GM12864 (cell line): ENCODE measurements around the gene ST3GAL6.
A peak's percentile ranks its signal among the peaks of the same experiment; 100 is the strongest.

Experiments
- DNase-seq: peaks from one replicate; pipeline ENCODE4 v3.0.0-alpha.2; 2011; ENCODE audit warnings: low read depth
- H3K4me3 ChIP-seq: 2 replicates; pipeline ENCODE4 v1.5.1; 2011; ENCODE audit warnings: mild to moderate bottlenecking, low read depth, low read length, control low read depth
- TF ChIP-seq, protein P1 (sequence below): IDR thresholded peaks from 2 replicates; pipeline ENCODE4 v1.5.1; 2011; ENCODE audit warnings: low read depth, mild to moderate bottlenecking, moderate library complexity, low read length, control low read depth, inconsistent platforms; ENCODE audit errors: missing control alignments

Gene ST3GAL6, protein sequence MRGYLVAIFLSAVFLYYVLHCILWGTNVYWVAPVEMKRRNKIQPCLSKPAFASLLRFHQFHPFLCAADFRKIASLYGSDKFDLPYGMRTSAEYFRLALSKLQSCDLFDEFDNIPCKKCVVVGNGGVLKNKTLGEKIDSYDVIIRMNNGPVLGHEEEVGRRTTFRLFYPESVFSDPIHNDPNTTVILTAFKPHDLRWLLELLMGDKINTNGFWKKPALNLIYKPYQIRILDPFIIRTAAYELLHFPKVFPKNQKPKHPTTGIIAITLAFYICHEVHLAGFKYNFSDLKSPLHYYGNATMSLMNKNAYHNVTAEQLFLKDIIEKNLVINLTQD

DNA sequence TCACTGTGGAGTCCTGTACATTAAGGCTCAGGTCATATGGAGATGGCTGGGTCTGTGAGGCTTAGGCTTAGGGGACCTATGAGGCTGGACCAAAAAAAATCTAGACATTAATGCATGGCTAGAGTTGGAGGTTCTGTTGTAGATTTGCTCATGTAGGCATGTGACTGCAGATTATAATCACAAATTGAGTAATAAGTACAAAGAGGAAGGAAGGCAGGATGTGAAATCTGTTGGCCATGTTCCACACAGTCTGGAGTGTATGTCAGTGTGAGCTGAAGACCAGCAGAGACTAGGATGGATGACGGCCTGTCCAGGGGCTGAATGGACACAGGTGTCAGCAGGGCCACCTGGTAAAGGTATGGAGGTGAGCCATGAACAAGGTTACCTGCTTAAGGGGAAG lies at the start of gene ST3GAL6:
Gene ST3GAL6, plus strand, starts transcription at position 265 of the 400 bp plus-strand sequence. CDS start 5,101 bp downstream, outside the sequence.
- DNase-seq: no peak
- TF ChIP-seq, protein P1, sequence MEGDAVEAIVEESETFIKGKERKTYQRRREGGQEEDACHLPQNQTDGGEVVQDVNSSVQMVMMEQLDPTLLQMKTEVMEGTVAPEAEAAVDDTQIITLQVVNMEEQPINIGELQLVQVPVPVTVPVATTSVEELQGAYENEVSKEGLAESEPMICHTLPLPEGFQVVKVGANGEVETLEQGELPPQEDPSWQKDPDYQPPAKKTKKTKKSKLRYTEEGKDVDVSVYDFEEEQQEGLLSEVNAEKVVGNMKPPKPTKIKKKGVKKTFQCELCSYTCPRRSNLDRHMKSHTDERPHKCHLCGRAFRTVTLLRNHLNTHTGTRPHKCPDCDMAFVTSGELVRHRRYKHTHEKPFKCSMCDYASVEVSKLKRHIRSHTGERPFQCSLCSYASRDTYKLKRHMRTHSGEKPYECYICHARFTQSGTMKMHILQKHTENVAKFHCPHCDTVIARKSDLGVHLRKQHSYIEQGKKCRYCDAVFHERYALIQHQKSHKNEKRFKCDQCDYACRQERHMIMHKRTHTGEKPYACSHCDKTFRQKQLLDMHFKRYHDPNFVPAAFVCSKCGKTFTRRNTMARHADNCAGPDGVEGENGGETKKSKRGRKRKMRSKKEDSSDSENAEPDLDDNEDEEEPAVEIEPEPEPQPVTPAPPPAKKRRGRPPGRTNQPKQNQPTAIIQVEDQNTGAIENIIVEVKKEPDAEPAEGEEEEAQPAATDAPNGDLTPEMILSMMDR: no peak
- H3K4me3 ChIP-seq: peak within 1 kb of the TSS; percentile 21; the same call in 1 of the 2 replicates

DNA sequence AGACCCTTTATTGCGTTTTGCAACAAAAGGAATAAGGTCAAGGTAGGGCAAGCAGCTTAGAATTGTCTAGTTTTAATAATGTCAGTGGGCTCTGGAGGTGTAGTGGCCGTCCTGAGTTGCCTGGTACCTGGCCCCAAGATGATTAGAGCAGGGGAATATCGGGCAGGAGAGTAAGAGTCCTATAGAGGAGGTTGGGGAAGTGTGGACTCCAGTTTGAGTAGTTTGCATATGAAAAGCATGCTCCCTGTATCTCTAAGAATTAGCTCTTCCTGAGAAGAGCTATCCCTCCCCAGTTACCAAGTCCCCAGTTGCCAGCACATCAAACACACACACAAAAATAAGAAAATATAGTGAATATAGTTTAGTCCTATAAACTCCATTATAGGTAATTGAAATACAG lies 49.2 kb upstream of the ST3GAL6 start:
- no peak for DNase-seq
- TF ChIP-seq, protein P1: no peak
- H3K4me3 ChIP-seq: no peak overlapping the region

DNA sequence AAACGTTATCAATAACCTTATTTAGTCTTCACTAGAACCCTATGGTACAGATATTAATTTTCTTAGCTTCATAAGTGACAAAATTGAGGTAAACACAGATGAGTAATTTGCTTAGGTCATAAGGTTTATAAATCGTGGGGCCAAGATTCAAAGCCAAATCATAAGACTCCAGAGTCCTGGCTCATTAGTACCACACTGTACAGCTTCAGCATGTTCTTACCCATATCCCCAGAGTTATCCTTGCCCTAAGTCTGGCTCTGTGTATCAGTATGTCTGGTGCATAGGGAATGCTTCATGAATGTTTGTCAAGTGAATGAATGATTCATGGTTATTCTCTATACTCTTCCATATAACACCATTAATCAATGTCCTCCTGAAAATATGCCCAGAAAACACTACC lies 45.6 kb upstream of the ST3GAL6 start:
- no peak overlapping the region for H3K4me3 ChIP-seq
- DNase-seq: no peak
- TF ChIP-seq, protein P1: no peak

DNA sequence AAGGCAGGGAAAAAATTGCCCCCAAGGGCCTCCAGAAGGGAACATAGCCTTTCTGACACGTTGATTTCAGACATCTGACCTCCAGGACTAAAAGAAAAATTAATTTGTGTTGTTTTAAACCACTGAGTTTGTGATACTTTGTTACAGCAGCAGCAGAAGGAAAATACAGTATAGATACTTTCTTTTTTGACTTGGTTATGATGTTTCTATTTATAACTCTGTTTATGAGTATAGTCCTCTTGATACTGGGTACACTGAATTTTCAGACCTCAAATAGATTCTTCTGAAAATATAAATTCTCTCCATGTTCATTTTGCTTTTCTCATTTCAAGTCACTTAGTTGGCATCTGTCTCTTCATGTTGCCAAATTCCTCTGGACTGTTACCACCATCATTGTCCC lies 44.4 kb upstream of the ST3GAL6 start:
- TF ChIP-seq, protein P1: no peak
- H3K4me3 ChIP-seq: no peak overlapping the region
- DNase-seq: no peak

DNA sequence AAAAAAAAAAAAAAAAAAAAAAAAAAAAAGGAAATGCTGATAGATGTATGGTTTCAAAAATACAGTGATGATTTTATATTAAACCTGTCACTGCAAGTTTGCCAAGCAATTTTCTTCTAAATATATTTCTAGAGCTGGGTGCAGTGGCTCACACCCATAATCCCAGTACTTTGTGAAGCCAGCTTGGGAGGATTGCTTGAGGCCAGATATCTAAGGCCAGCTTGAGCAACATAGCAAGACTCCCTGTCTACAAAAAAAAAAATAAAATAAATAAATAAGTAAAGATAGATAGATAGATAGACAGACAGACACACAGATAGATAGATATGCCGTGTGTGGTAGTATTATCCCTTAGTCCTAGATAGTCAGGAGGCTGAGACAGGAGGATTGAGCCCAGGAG lies 41.4 kb upstream of the ST3GAL6 start:
- no peak for DNase-seq
- TF ChIP-seq, protein P1: no peak
- H3K4me3 ChIP-seq: no peak overlapping the region

DNA sequence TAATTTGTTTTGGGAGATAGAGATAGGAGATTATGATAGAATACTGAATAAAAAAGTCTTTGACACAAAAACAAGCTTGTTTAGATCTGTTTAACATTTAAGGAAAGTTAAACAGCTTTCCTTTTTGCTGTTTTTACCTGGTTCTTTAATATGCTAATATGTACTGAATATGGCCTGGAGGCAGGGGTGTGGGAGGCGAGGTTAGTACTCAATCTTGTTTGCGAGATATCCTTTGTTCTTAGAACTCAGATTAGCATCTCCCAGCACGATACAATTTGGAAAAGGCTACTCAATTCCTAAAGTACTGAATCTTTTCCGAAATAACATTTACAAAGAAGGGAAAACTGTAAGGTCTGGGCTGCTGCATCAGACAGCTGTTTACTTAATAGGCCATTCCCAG lies 40.8 kb upstream of the ST3GAL6 start:
- no peak overlapping the region for H3K4me3 ChIP-seq
- TF ChIP-seq, protein P1: no peak
- DNase-seq: no peak

DNA sequence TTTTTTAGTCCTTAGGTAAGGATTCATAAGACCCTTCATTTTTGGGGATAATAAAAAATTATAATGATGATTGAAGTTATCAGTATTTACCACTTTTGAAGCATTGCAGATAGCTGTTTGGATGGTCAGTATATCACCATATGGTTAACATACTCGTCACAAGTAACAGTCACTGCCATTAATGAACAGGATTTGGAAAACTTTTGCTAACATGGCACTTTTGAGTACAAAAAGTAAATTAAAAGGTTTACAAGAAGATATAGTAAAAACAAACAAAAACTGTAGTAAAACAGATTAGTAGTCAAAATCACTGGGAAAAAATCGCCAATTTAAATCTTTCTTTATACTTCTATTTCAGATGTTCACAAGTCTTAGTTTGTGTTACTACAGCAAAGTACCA lies 37.8 kb upstream of the ST3GAL6 start:
- H3K4me3 ChIP-seq: no peak overlapping the region
- DNase-seq: no peak
- TF ChIP-seq, protein P1: no peak
